Naive thymus-derived CD4-positive, alpha-beta T cell (primary cell): Measurements from ENCODE around the gene SLC33A1. TPM values are rescaled to one million over a fixed set of nuclear protein-coding genes. Genes with fewer than 3 reads are reported as not detected.
A peak's percentile ranks its signal among the peaks of the same experiment; 100 is the strongest.
"Not testable (repeated sequence)": the region's sequence is repeated elsewhere in the genome, so short reads cannot be mapped to it uniquely, and the experiment has no call there.

ENCODE experiments used
- ATAC-seq: fragments of 150-1000 bp; cut with Tn5 transposase; 2 replicates; pipeline ENCODE4 v1.10.0; 2021; ENCODE audit warnings: mild to moderate bottlenecking, moderate library complexity
- CTCF ChIA-PET: fragments of 350-600 bp; sonication (Branson Sonifier 250); formaldehyde crosslinking; loops from one replicate; lab custom pipeline; 2021; ENCODE audit warnings: antibody characterized with exemption; lab: Charles Lee
- POLR2A ChIA-PET: fragments of 350-600 bp; sonication (Branson Sonifier 250); formaldehyde crosslinking; loops from one replicate; lab custom pipeline; 2021; ENCODE audit warnings: antibody characterized with exemption, inconsistent platforms; lab: Charles Lee
- DNase-seq, 9 donors: peaks; one replicate each; pipeline versions ENCODE4 v3.0.0 to v3.0.0-alpha.2; 2020 to 2022; ENCODE audit warnings: mixed read lengths in 1 of 9
- H3K27ac ChIP-seq: one replicate; pipeline ENCODE4 v1.7.0; 2013; ENCODE audit warnings: mild to moderate bottlenecking, low read depth, low read length, moderate library complexity
- H3K27me3 ChIP-seq, 2 donors: one replicate each; pipeline ENCODE4 v1.7.0; 2013; ENCODE audit warnings: low read length in 2 of 2, mild to moderate bottlenecking in 2 of 2, moderate library complexity in 2 of 2; ENCODE audit not compliant: control insufficient read depth in 2 of 2, insufficient read depth in 2 of 2
- H3K36me3 ChIP-seq, 3 experiments: 1 replicate in 2 of 3; 2 replicates in 1 of 3; pipeline ENCODE4 v1.7.0; 2013; ENCODE audit warnings: low read length in 3 of 3, mild to moderate bottlenecking in 3 of 3, moderate library complexity in 1 of 3; ENCODE audit not compliant: insufficient read depth in 3 of 3, control insufficient read depth in 2 of 3
- H3K4me1 ChIP-seq, 2 donors: one replicate each; pipeline ENCODE4 v1.7.0; 2013; ENCODE audit warnings: low read length in 2 of 2, mild to moderate bottlenecking in 2 of 2, moderate library complexity in 1 of 2; ENCODE audit not compliant: control insufficient read depth in 2 of 2, insufficient read depth in 2 of 2
- H3K4me3 ChIP-seq: 2 replicates; pipeline ENCODE4 v1.7.0; 2013; ENCODE audit warnings: mild to moderate bottlenecking, low read length
- H3K9me3 ChIP-seq, 3 experiments: 1 replicate in 2 of 3; 2 replicates in 1 of 3; pipeline ENCODE4 v1.7.0; 2013; ENCODE audit warnings: low read length in 3 of 3; ENCODE audit not compliant: control insufficient read depth in 2 of 3
- H3K27ac Mint-ChIP-seq, 9 donors: one replicate each; pipeline ENCODE4 v1.8.0; 2020 to 2022; ENCODE audit warnings: mixed read lengths in 9 of 9, mild to moderate bottlenecking in 8 of 9, moderate library complexity in 5 of 9, inconsistent platforms in 2 of 9
- H3K27me3 Mint-ChIP-seq, 5 donors: one replicate each; pipeline ENCODE4 v1.8.0; 2021 to 2022; ENCODE audit warnings: mixed read lengths in 5 of 5, mild to moderate bottlenecking in 1 of 5
- H3K36me3 Mint-ChIP-seq, 5 donors: one replicate each; pipeline ENCODE4 v1.8.0; 2020 to 2022; ENCODE audit warnings: mixed read lengths in 5 of 5, mild to moderate bottlenecking in 3 of 5, inconsistent platforms in 1 of 5
- H3K4me1 Mint-ChIP-seq, 7 donors: one replicate each; pipeline ENCODE4 v1.8.0; 2020 to 2022; ENCODE audit warnings: mixed read lengths in 7 of 7, mild to moderate bottlenecking in 3 of 7, inconsistent platforms in 1 of 7
- H3K4me3 Mint-ChIP-seq, 10 donors: one replicate each; pipeline ENCODE4 v1.8.0; 2020 to 2022; ENCODE audit warnings: mild to moderate bottlenecking in 10 of 10, mixed read lengths in 10 of 10, moderate library complexity in 6 of 10, inconsistent platforms in 2 of 10
- H3K9me3 Mint-ChIP-seq, 11 donors: one replicate each; pipeline ENCODE4 v1.8.0; 2020 to 2022; ENCODE audit warnings: mixed read lengths in 11 of 11, mild to moderate bottlenecking in 4 of 11, inconsistent platforms in 1 of 11, moderate library complexity in 1 of 11
- intact Hi-C, 2 donors: fragments of 100-400 bp; cut with micrococcal nuclease; formaldehyde crosslinking; loops; one replicate each; pipeline ENCODE4 v1.15.1; 2023
- polyA plus RNA-seq, 2 donors: library from polyadenylated mRNA; unstranded; fragments of 300-500 nt; fragmentation: Illumina TruSeq; gene quantifications; one replicate each; pipeline ENCODE4 v1.2.3, GENCODE V29; 2021
- total RNA-seq, 6 experiments: library from RNA in 5 of 6; stranded (reverse) in 5 of 6; gene quantifications; 1 replicate in 5 of 6; 2 replicates in 1 of 6; pipeline ENCODE4 v1.2.3 and lab custom pipeline; 2021 to 2026

Gene SLC33A1
- total and polyA plus RNA-seq, 7 experiments from 2014 or later: 9.4 to 40.8 (median 21.3) TPM

DNA sequence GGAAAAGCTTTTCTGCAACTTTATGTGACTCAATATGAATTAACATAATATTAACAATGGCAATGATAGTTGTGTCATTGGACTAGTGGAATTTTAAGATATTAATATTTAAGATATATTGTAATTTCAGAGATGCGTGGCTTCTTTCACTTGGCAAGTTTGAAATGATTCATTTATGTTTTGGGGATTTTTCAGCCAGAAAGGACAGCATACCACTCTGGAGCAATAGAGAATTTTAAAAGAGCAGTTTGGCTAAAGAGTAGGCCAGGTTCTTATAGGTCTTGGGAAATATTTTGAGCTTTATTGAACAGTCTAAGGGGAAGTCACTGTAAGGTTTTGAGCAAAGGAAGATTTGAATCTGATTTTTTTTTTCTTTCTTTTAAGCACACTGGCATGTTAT is 32.7 kb upstream of the SLC33A1 start:
- Histone ChIP-seq H3K36me3 (no peaks in the 10 kb centered on the region), H3K27me3 (no peaks in the 10 kb centered on the region), H3K27ac (no peak overlapping the region), H3K9me3 (no peaks in the 10 kb centered on the region), H3K4me3 (no peak overlapping the region), H3K4me1 (no peaks in the 10 kb centered on the region)
- ChIA-PET POLR2A (no interaction called here), CTCF (no interaction called here)
- Mint-ChIP-seq H3K9me3 (no peaks in the 10 kb centered on the region), H3K4me3 (no peak overlapping the region), H3K27ac (peak overlapping the region in 1 of 9 donors; percentile 22), H3K36me3 (peaks cover 0 to 3% (median 0%) of the 10 kb centered on the region in 5 donors), H3K4me1 (peaks cover 30 to 62% (median 53%) of the 10 kb centered on the region in 7 donors), H3K27me3 (no peaks in the 10 kb centered on the region)
- ATAC-seq (no peak), DNase-seq (no peak)
- intact Hi-C loops: no loop called here

GRCh38 chr3:155886348-155886747 is 32.1 kb upstream of the SLC33A1 start:
- H3K9me3 Mint-ChIP-seq, H3K9me3 ChIP-seq, H3K27me3 ChIP-seq, H3K4me1 ChIP-seq, intact Hi-C loops, H3K36me3 Mint-ChIP-seq, CTCF ChIA-PET, POLR2A ChIA-PET, ATAC-seq, H3K27ac ChIP-seq, H3K27me3 Mint-ChIP-seq, H3K36me3 ChIP-seq, H3K4me3 ChIP-seq, DNase-seq, H3K4me3 Mint-ChIP-seq: not testable (repeated sequence)
- Mint-ChIP-seq H3K27ac (peak overlapping the region in 1 of 9 donors; percentile 42), H3K4me1 (peaks cover 31 to 68% (median 58%) of the 10 kb centered on the region in 7 donors)

GRCh38 chr3:155885292-155885691 is 31.1 kb upstream of the SLC33A1 start:
- DNase-seq (no peak), ATAC-seq (no peak)
- Mint-ChIP-seq H3K4me1 (peaks cover 31 to 67% (median 58%) of the 10 kb centered on the region in 7 donors), H3K9me3 (no peaks in the 10 kb centered on the region), H3K4me3 (no peak overlapping the region), H3K27me3 (no peaks in the 10 kb centered on the region), H3K27ac (peak overlapping the region in 1 of 9 donors; percentile 42), H3K36me3 (peaks cover 0 to 3% (median 0%) of the 10 kb centered on the region in 5 donors)
- no peaks in the 10 kb centered on the region for H3K4me1 ChIP-seq
- no peak overlapping the region for H3K4me3 ChIP-seq
- no peaks in the 10 kb centered on the region for H3K9me3 ChIP-seq
- CTCF ChIA-PET: no interaction called here
- intact Hi-C loops: no loop called here
- H3K27ac ChIP-seq: no peak overlapping the region
- H3K36me3 ChIP-seq: no peaks in the 10 kb centered on the region
- no peaks in the 10 kb centered on the region for H3K27me3 ChIP-seq
- POLR2A ChIA-PET: no interaction called here

DNA sequence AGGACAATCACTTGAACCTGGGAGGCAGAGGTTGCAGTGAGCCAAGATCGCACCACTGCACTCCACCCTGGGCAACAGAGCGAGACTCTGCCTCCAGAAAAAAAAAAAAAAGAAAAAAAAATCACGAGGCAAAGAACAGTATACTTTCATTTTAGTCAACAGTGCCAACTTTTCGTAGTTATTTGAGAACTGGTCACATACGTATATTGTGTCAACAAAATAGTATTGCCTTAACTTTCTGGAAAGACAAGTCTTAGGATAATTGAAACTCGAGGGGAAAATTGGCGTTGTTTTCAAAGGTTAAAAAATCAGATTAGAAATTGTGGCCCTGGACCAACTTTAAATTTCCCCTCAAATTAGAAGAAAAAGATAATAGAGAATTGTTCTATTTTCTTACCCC is 30.1 kb upstream of the SLC33A1 start:
- no peaks in the 10 kb centered on the region for H3K9me3 Mint-ChIP-seq
- Histone ChIP-seq H3K9me3 (no peaks in the 10 kb centered on the region), H3K27ac (no peak overlapping the region), H3K4me3 (no peak overlapping the region), H3K36me3 (no peaks in the 10 kb centered on the region), H3K4me1 (peaks cover 0 to 3% of the 10 kb centered on the region in 2 donors), H3K27me3 (no peaks in the 10 kb centered on the region)
- ChIA-PET CTCF (no interaction called here), POLR2A (interaction anchor here (0.5 kb wide), 1 partner anchor 16 kb away, joined by 3 read pairs; no protein-coding TSS in a partner anchor)
- ATAC-seq: no peak
- DNase-seq: no peak
- intact Hi-C loops: no loop called here
- H3K27ac Mint-ChIP-seq: peak overlapping the region in 1 of 9 donors; percentile 22
- peaks cover 0 to 3% (median 0%) of the 10 kb centered on the region in 5 donors for H3K36me3 Mint-ChIP-seq
- no peaks in the 10 kb centered on the region for H3K27me3 Mint-ChIP-seq
- H3K4me3 Mint-ChIP-seq: no peak overlapping the region
- H3K4me1 Mint-ChIP-seq: peaks cover 34 to 67% (median 57%) of the 10 kb centered on the region in 7 donors

- H3K9me3 Mint-ChIP-seq: no peaks in the 10 kb centered on the region
- intact Hi-C loops: no loop called here
- Histone ChIP-seq H3K27me3 (no peaks in the 10 kb centered on the region), H3K36me3 (no peaks in the 10 kb centered on the region), H3K27ac (no peak overlapping the region), H3K4me3 (no peak overlapping the region), H3K9me3 (no peaks in the 10 kb centered on the region), H3K4me1 (peaks cover 3 to 5% of the 10 kb centered on the region in 2 donors)
- H3K4me3 Mint-ChIP-seq: peak overlapping the region in 1 of 10 donors; percentile 3
- CTCF ChIA-PET: no interaction called here
- no peaks in the 10 kb centered on the region for H3K27me3 Mint-ChIP-seq
- peaks cover 38 to 73% (median 71%) of the 10 kb centered on the region in 7 donors for H3K4me1 Mint-ChIP-seq
- ATAC-seq (no peak), DNase-seq (no peak)
- H3K36me3 Mint-ChIP-seq: no peaks in the 10 kb centered on the region
- H3K27ac Mint-ChIP-seq: no peak overlapping the region
- POLR2A ChIA-PET: no interaction called here
Observed at GRCh38 chr3:155880286-155880685, 26.1 kb upstream of the SLC33A1 start.

DNA sequence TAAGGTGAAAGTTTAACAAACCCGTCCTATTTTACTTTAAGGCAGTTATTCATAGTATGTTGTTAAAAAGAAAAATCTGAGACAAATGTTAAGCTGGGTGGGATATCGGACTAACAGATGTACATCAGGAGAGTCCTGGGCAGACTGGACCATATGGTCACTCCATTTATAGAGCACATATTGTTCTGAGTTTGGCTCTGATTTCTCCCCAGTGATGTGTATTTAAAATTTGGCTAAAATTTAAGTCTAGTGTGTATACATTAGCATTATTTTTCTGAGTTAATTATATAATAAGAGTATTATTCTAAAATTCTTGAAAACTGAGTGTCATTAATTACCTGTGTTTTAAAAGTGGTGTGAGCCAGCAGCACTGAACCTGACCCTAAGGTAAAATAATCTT is 22.3 kb upstream of the SLC33A1 start:
- peaks cover 46 to 79% (median 74%) of the 10 kb centered on the region in 7 donors for H3K4me1 Mint-ChIP-seq
- ATAC-seq (no peak), DNase-seq (no peak)
- H3K4me1 ChIP-seq: peaks cover 3 to 8% of the 10 kb centered on the region in 2 donors
- H3K4me3 Mint-ChIP-seq: no peak overlapping the region
- H3K9me3 ChIP-seq: no peaks in the 10 kb centered on the region
- ChIA-PET CTCF (no interaction called here), POLR2A (no interaction called here)
- peaks cover 0 to 3% (median 0%) of the 10 kb centered on the region in 5 donors for H3K36me3 Mint-ChIP-seq
- no peaks in the 10 kb centered on the region for H3K9me3 Mint-ChIP-seq
- intact Hi-C loops: no loop called here
- H3K27ac ChIP-seq: no peak overlapping the region
- H3K27ac Mint-ChIP-seq: no peak overlapping the region
- H3K27me3 ChIP-seq: no peaks in the 10 kb centered on the region
- no peak overlapping the region for H3K4me3 ChIP-seq
- H3K36me3 ChIP-seq: peaks cover 0 to under 1% (median 0%) of the 10 kb centered on the region in 3 experiments
- H3K27me3 Mint-ChIP-seq: no peaks in the 10 kb centered on the region

- H3K4me1 ChIP-seq: peaks cover 3 to 8% of the 10 kb centered on the region in 2 donors
- H3K4me1 Mint-ChIP-seq: peaks cover 46 to 76% (median 71%) of the 10 kb centered on the region in 7 donors
- ATAC-seq (no peak), DNase-seq (no peak)
- intact Hi-C loops: no loop called here
- no peaks in the 10 kb centered on the region for H3K27me3 ChIP-seq
- H3K9me3 Mint-ChIP-seq: no peaks in the 10 kb centered on the region
- peaks cover 0 to 3% (median 0%) of the 10 kb centered on the region in 5 donors for H3K36me3 Mint-ChIP-seq
- no peak overlapping the region for H3K27ac Mint-ChIP-seq
- ChIA-PET POLR2A (no interaction called here), CTCF (no interaction called here)
- H3K9me3 ChIP-seq: no peaks in the 10 kb centered on the region
- H3K27ac ChIP-seq: no peak overlapping the region
- no peaks in the 10 kb centered on the region for H3K27me3 Mint-ChIP-seq
- no peak overlapping the region for H3K4me3 ChIP-seq
- H3K4me3 Mint-ChIP-seq: no peak overlapping the region
- peaks cover 0 to 4% (median 0%) of the 10 kb centered on the region in 3 experiments for H3K36me3 ChIP-seq
Observed at GRCh38 chr3:155876037-155876436, 21.8 kb upstream of the SLC33A1 start.
